Umbilical cord (tissue), 2 donors: ENCODE results near the gene ERCC6. TPM values are rescaled to one million over a fixed set of nuclear protein-coding genes. Genes with fewer than 3 reads are reported as not detected.

Experiments used
- DNase-seq: peaks from one replicate; pipeline ENCODE4 v3.0.0-alpha.2; 2015; ENCODE audit warnings: low spot score
- total RNA-seq: library from RNA; depleted of rRNA; stranded (reverse); fragments of >200 nt; gene quantifications from one replicate; pipeline ENCODE4 v1.2.3, GENCODE V29; 2014; ENCODE audit warnings: low replicate concordance; ENCODE audit not compliant: insufficient read depth

The ERCC6 gene
- total RNA-seq, result 31.8 TPM

- DNase-seq, result peak; percentile 99
These were observed at the start of gene ERCC6 for GRCh38 chr10:49538381-49539319. ERCC6 (minus strand) TSS chr10:49539121.

GRCh38 chr10:49587981-49588380 is 49.1 kb upstream of the ERCC6 start:
- no peak for DNase-seq

GRCh38 chr10:49585387-49585786 is 46.5 kb upstream of the ERCC6 start:
- no peak for DNase-seq

GRCh38 chr10:49579621-49580020 is 40.7 kb upstream of the ERCC6 start:
- peak; percentile 90 for DNase-seq

GRCh38 chr10:49578392-49578791 is 39.5 kb upstream of the ERCC6 start:
- no peak for DNase-seq

GRCh38 chr10:49577182-49577925 is 38.4 kb upstream of the ERCC6 start:
- no peak for DNase-seq

- DNase-seq, result no peak
These were observed 36.7 kb upstream of the ERCC6 start for GRCh38 chr10:49575489-49576072.

- DNase-seq, result peak; percentile 46
These were observed 33.7 kb upstream of the ERCC6 start for GRCh38 chr10:49572594-49573114.

GRCh38 chr10:49571388-49571787 is 32.5 kb upstream of the ERCC6 start:
- DNase-seq, result peak; percentile 83

GRCh38 chr10:49569031-49569631 is 30.2 kb upstream of the ERCC6 start:
- no peak for DNase-seq

GRCh38 chr10:49568235-49568634 is 29.3 kb upstream of the ERCC6 start:
- DNase-seq, result peak; percentile 72

GRCh38 chr10:49567810-49568209 is 28.9 kb upstream of the ERCC6 start:
- DNase-seq, result no peak

GRCh38 chr10:49564461-49565009 is 25.6 kb upstream of the ERCC6 start:
- peak; percentile 29 for DNase-seq

GRCh38 chr10:49562893-49563292 is 24.0 kb upstream of the ERCC6 start:
- no peak for DNase-seq

GRCh38 chr10:49560526-49560925 is 21.6 kb upstream of the ERCC6 start:
- no peak for DNase-seq

- peak; percentile 22 for DNase-seq
These were observed 20.6 kb upstream of the ERCC6 start for GRCh38 chr10:49559476-49559875.

GRCh38 chr10:49558190-49558589 is 19.3 kb upstream of the ERCC6 start:
- DNase-seq, result no peak

- DNase-seq, result no peak
These were observed 18.8 kb upstream of the ERCC6 start for GRCh38 chr10:49557681-49558080.

- DNase-seq, result no peak
These were observed 17.8 kb upstream of the ERCC6 start for GRCh38 chr10:49556723-49557122.

GRCh38 chr10:49552277-49552676 is 13.4 kb upstream of the ERCC6 start:
- DNase-seq, result peak; percentile 62

GRCh38 chr10:49550563-49550962 is 11.6 kb upstream of the ERCC6 start:
- DNase-seq, result peak; percentile 27
